Measurements from ENCODE around the gene TNS3. TPM values are rescaled to one million over a fixed set of nuclear protein-coding genes. Genes with fewer than 3 reads are reported as not detected.

TNS3 gene
- total RNA-seq, 8 experiments from 2014 or later: 2.6 to 49.9 (median 8.7) TPM

DNA sequence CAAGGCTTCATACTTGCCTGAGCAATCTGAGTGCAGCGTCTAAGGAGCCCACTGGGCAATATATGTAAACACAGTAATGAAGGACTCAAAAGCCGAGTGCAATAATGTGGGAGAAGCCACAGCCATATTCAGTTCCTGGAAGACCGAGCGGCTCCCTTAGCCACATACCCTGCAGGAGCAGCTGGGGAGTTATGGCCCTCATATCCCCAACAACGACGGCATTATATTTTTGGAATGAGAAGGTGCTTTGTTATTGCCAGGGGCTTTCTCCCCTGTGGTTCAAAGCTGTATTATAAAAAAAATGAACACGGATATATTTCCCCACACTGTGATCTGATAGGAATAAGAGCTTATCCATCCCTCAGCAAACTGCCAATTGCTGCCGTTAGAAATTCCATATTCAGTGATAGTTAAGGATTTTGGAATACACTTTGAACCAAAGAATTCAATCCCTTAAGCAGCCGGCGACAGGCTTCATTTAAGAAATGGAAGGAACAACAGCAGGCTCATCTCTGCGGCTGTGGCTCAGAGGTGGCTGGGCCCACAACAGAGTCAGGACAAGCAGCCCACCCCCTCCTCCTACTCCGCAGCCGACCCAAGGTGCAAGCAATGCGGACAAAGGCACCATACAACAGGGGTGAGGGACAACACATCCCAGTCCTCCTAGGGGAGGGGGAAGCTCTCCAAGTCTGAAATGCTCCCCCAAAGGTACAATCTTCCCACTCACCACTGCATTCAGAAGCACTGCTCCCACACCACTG lies 77.2 kb downstream of the TNS3 start:
- WGBS, 10 experiments: 40 to 100% (median 87%) methylated on average over 1 to 7 of the region's 14 CpGs; no CpG with 5 or more reads in 1 of the 10 experiments
- ATAC-seq (replicated peaks in 6 of 8): no peak
- Histone ChIP-seq H3K4me1 (replicated peaks in 1 of 2) (peaks cover 40 to 49% of the 10 kb centered on the region in 2 donors), H3K27ac (no peak overlapping the region), H3K4me3 (no peak overlapping the region)
- in situ Hi-C loops (cut with MboI; ENCODE audit: low pct_unique_long_range_greater_than_20kb in 2 of 9, low sequenced_read_pairs in 9 of 9, unreplicated experiment in 9 of 9): no loop called here

DNA sequence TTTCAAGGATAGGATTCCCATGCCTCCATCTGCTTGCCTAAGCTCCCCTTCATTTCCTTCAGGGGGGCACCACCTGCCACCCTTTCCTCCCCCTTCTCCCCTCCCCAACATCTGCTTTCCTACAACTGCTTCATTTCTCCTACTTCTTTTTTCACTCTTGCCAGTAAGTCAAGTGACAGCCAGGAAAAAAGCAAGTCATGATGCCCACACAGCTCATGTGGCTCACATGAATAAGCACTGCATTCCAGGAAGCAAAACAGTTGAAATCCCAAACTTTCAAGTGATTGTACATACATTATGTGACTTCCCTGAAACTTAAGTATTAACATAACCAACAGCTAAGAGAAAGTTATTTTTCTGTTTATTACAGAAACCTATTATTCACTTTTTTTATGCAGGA lies 78.6 kb downstream of the TNS3 start:
- in situ Hi-C loops (cut with MboI; ENCODE audit: low pct_unique_long_range_greater_than_20kb in 2 of 9, low sequenced_read_pairs in 9 of 9, unreplicated experiment in 9 of 9): no loop called here
- Histone ChIP-seq H3K4me1 (replicated peaks in 1 of 2) (peaks cover 38 to 45% of the 10 kb centered on the region in 2 donors), H3K27ac (no peak overlapping the region), H3K4me3 (no peak overlapping the region)
- peak in 4 of 8 experiments; percentile 17 to 95 (median 81) for ATAC-seq (replicated peaks in 6 of 8)

DNA sequence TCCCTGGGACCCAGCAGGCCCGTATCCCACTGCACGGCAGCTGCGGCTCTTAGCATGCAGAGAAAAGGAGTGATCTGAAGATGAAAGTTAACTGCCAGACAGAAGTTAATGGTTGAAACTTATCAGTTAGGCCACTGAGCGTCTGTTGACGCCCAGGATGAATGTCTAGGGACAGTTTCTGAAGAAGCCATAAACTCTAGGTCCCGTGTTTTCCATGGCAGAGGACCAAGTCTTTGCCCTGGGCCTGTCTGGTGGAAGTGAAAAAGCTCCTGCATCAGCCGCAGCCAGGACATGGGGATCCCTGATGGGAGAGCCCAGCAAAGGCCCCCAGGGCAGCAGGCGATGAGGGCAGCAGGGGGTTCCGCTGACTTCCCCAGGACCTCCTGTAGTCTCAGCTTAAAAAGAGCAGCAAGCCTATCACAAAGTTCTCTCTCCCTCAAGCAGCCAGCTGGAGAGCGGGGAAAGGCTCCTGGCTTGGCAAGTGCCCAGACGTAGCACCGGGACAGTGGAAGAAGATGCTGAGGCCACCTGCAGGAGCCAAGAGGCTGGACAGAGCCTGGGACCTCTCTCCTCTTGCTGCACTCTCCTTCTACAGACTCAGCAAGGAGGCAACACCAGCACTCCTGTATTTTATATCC lies 79.6 kb downstream of the TNS3 start:
- ATAC-seq (replicated peaks in 6 of 8): no peak

DNA sequence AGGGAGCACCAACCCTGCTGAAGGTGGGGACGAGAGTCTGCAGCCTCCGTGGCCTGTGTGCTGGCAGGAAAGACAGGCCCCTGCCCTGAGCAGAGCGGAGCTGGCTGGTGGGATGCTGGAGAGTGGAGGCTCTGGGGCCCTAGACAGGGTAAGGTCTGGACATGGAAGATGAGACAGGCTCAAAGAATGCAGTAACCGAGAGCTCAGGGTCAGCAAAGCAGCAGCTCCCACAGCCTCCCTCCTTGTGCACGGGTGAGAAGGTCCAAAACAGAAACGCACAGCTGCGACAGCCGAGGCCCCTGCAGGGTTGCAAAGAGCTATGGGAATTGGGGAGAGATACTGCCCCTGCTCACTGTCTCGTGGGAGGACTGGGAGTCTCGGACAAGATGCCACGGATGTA lies 80.5 kb downstream of the TNS3 start:
- no peak overlapping the region for H3K4me3 ChIP-seq
- ATAC-seq (replicated peaks in 6 of 8): peak in 5 of 8 experiments; percentile 37 to 71 (median 51)
- no peak overlapping the region for H3K27ac ChIP-seq
- WGBS, 10 experiments: 67 to 100% (median 83%) methylated on average over 1 to 7 of the region's 11 CpGs; no CpG with 5 or more reads in 2 of the 10 experiments
- in situ Hi-C loops (cut with MboI; ENCODE audit: low pct_unique_long_range_greater_than_20kb in 2 of 9, low sequenced_read_pairs in 9 of 9, unreplicated experiment in 9 of 9): no loop called here
- peaks cover 40 to 45% of the 10 kb centered on the region in 2 donors for H3K4me1 ChIP-seq (replicated peaks in 1 of 2)

More for the DNA sequence above, 79.6 kb downstream of the TNS3 start:
- no peak overlapping the region for H3K4me3 ChIP-seq
- in situ Hi-C loops (cut with MboI; ENCODE audit: low pct_unique_long_range_greater_than_20kb in 2 of 9, low sequenced_read_pairs in 9 of 9, unreplicated experiment in 9 of 9): no loop called here
- WGBS, 10 experiments: 80 to 100% (median 92%) methylated on average over 1 to 7 of the region's 12 CpGs; no CpG with 5 or more reads in 1 of the 10 experiments
- no peak overlapping the region for H3K27ac ChIP-seq
- H3K4me1 ChIP-seq (replicated peaks in 1 of 2): peaks cover 39 to 45% of the 10 kb centered on the region in 2 donors

DNA sequence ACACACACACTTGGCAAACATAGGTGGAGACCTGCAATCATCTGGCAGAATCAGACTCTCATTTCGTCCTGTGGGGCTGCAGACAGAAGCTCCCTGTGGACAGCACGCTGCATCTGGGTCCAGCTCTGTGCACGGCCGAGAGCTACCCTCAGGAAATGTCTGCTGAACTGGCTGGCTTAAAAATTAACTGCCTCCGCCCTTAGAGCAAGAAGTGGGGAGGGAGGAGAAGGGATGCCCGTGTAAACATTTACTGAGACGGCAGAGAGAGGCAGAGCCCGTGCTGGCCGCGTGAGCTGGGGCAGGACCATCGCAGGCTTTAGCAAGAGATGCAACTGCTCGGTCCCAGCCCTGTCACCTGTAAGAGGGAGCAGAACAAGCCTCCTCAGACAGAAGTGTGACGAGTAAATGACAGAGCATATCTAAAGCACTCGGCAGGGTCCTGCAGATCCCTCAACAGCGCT lies 81.8 kb downstream of the TNS3 start:
- in situ Hi-C loops (cut with MboI; ENCODE audit: low pct_unique_long_range_greater_than_20kb in 2 of 9, low sequenced_read_pairs in 9 of 9, unreplicated experiment in 9 of 9): no loop called here

DNA sequence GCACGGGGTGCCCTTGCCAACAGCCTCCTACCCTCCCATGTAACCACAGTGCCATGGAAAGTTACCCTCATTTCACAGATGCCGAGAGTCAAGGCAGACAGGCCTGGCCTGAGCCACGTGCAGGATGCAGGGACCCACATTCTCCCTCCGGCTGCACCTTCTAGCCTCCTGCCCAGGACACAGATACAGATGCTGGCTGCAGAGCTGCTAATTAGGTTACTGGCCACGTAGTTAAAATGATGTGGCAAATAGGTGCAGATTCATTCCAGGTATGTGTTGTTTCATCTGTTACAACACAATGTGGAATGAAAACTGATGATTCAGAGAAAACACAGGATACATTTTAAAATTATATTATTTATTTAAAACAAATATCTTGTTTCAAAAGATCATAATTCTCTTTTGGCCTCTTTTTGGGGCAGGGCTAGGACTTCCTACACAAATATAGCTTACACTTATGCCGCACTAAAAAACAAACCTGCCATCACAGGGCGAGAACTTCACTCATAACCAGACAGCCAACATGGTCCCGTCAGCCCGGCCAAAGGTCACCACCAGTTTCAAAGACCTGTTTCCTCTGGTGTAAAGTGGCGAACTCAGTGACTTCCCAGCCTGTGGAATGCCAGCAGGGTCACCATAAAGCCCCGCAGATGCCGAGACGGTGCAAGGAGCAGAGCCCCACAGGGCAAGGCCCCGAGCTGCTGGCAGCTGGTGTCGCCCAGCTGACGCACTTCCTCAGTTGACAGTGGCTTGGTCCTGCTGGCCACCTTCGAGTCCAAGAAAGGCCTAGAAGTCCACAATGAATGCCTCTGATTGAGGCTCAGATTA lies 83.5 kb downstream of the TNS3 start:
- in situ Hi-C loops (cut with MboI; ENCODE audit: low pct_unique_long_range_greater_than_20kb in 2 of 9, low sequenced_read_pairs in 9 of 9, unreplicated experiment in 9 of 9): no loop called here
- H3K4me3 ChIP-seq: no peak overlapping the region
- H3K4me1 ChIP-seq (replicated peaks in 1 of 2): peaks cover 43 to 48% of the 10 kb centered on the region in 2 donors
- no peak for ATAC-seq (replicated peaks in 6 of 8)
- no peak overlapping the region for H3K27ac ChIP-seq
- 76 to 100% (median 95%) methylated on average over 1 to 14 of the region's 17 CpGs; no CpG with 5 or more reads in 2 of the 10 experiments for WGBS, 10 experiments

More for the DNA sequence above, 81.8 kb downstream of the TNS3 start:
- Histone ChIP-seq H3K4me1 (replicated peaks in 1 of 2) (peaks cover 41 to 45% of the 10 kb centered on the region in 2 donors), H3K27ac (no peak overlapping the region), H3K4me3 (no peak overlapping the region)
- 31 to 100% (median 63%) methylated on average over 1 to 8 of the region's 15 CpGs; no CpG with 5 or more reads in 3 of the 10 experiments for WGBS, 10 experiments
- ATAC-seq (replicated peaks in 6 of 8): peak in 1 of 8 experiments; percentile 23

DNA sequence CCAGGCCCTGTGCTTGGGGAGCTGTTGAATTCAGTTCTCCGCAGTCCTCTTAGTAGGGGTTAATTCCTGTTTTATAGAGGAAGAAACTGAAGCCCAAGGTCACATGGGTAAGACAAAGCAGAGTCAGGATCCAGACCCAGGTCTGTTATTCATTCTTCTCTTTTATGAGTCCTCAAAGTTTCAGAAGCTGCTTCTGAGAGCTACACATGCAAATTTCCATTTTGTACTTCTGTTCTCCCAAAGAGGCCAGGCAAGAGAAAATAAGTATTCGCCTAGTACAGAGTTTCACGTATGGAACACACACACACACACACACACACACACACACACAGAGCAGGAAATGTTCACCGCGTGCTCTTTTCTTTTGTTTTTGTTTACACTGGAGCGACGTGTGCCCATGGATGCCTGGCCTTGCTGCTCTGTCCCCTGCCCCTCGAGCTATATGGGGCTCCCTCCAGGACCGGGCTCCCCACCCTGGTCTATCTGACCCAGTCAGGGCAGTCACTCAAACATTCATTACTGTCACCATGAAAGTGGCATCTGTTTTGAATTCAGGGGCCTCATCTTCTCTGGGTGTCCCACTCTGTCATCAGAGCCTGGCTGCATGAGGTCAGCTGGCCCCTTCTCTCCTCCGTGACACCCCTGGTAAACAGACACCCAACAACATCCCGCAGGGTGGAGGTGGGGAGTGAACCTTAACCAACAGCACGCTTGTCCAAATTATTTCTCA lies 84.4 kb downstream of the TNS3 start:
- peak overlapping the region in 1 of 2 donors; percentile 2 for H3K27ac ChIP-seq

DNA sequence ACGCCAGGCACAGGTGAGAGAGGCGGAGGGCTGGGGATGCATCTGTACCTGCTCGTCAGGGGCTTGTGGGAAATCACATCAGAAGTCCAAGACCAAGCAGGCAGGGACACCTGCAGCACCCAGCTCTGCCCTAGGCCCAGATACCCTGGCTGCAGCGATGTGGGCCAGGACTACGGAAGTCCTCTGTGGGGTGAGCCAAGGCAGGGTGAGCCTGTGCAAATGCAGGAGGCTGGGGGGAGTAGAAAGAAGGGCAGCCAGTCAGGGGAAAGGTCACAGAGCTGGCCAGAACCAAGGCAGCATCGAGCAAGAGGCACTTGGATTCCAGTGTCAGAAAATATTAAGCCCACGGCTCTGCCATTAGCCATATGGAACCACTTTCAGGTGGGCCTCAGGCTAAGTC lies 85.2 kb downstream of the TNS3 start:
- in situ Hi-C loops (cut with MboI; ENCODE audit: low pct_unique_long_range_greater_than_20kb in 2 of 9, low sequenced_read_pairs in 9 of 9, unreplicated experiment in 9 of 9): no loop called here
- no peak overlapping the region for H3K4me3 ChIP-seq
- peak in 1 of 8 experiments; percentile 2 for ATAC-seq (replicated peaks in 6 of 8)
- H3K4me1 ChIP-seq (replicated peaks in 1 of 2): peaks cover 47 to 52% of the 10 kb centered on the region in 2 donors
- 20 to 100% (median 80%) methylated on average over 1 to 3 of the region's 7 CpGs; no CpG with 5 or more reads in 4 of the 10 experiments for WGBS, 10 experiments
- no peak overlapping the region for H3K27ac ChIP-seq

More for the DNA sequence above, 84.4 kb downstream of the TNS3 start:
- peaks cover 48% of the 10 kb centered on the region in 2 donors for H3K4me1 ChIP-seq (replicated peaks in 1 of 2)
- H3K4me3 ChIP-seq: no peak overlapping the region
- peak; percentile 5 to 45 (median 20) for ATAC-seq (replicated peaks in 6 of 8)
- in situ Hi-C loops (cut with MboI; ENCODE audit: low pct_unique_long_range_greater_than_20kb in 2 of 9, low sequenced_read_pairs in 9 of 9, unreplicated experiment in 9 of 9): no loop called here
- WGBS, 10 experiments: 17 to 100% (median 65%) methylated on average over 1 to 4 of the region's 12 CpGs; no CpG with 5 or more reads in 1 of the 10 experiments

DNA sequence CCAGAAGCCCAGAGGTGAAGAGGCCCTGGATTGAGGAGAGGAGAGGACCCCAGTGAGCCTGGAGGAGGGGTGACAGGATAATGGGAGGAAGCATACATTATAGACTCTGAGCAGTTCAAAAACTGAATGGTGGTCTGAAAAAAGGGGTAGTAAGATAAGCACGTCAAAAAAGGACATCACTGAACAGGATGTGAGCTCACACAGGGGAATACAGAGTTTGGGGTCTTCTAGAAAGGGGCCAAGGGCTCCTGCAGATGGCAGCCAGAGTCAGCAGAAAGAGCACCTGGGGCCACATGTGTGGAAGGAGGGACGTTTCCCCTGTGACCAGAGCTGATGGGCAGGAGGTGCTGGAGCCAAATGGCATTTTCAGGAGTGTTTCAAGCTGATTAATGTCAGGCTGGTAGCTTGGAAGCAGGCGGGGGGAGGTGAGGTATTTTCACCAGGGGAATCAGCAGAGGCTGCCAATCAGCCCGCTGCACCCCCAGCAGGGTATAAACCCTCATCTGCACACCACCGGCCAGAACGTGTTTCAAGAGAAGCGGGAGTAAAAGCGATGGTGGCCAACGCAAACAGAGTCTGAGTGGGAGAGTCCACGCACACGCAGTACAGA lies 85.8 kb downstream of the TNS3 start:
- Histone ChIP-seq H3K27ac (no peak overlapping the region), H3K4me1 (replicated peaks in 1 of 2) (peaks cover 42 to 52% of the 10 kb centered on the region in 2 donors), H3K4me3 (no peak overlapping the region)
- peak in 2 of 8 experiments; percentile 6 to 11 for ATAC-seq (replicated peaks in 6 of 8)
- 71 to 87% (median 81%) methylated on average over 1 to 9 of the region's 11 CpGs; no CpG with 5 or more reads in 4 of the 10 experiments for WGBS, 10 experiments
- in situ Hi-C loops (cut with MboI; ENCODE audit: low pct_unique_long_range_greater_than_20kb in 2 of 9, low sequenced_read_pairs in 9 of 9, unreplicated experiment in 9 of 9): no loop called here

DNA sequence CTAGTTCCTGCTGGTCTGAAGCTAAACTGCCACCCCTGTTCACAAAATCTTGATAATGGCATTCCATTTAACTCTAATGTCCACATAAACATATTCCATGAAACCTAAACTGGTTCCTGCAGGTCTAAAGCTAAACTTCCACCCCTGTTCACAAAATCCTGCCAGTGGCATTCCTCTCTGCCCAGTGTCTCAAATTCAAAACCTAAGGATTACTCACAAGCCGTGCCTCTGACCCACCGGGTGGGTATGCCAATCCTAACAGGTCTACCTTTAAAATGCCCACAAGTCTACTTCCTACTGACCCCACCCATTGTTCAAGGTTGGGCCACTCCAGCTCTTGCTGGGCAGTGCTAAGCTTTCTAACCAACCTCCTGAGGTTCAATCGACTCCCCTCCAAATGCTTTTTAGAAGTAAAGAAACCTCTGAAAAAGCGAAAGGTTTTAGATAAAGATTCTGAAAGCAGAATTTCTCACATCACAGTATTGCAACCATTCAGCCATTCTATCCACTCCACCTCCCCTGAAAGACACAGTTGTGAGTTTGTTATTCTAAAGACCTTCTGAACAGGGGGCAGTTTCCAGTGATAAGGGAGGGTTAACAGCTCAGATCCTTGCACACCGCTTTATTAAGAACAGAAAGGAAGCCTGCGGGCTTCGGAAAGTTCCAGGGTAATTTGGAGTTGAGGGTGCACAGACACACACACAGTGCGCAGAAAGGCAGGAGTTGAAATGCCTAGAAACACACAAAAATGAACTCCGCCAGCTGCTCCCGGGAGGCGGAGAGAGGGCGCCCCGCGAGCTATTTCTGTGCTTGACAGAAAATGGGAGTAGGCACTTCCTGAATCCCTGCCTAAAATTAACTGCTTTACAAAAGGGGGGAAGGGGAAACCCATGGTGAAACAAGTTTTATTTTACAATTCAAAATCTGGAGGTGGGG lies 87.7 kb downstream of the TNS3 start:
- peak in 7 of 8 experiments; percentile 41 to 90 (median 56) for ATAC-seq (replicated peaks in 6 of 8)
- Histone ChIP-seq H3K4me3 (no peak overlapping the region), H3K4me1 (replicated peaks in 1 of 2) (peaks cover 42 to 60% of the 10 kb centered on the region in 2 donors), H3K27ac (no peak overlapping the region)
- WGBS, 10 experiments: 6 to 100% (median 54%) methylated on average over 1 to 12 of the region's 14 CpGs; no CpG with 5 or more reads in 1 of the 10 experiments
- in situ Hi-C loops (cut with MboI; ENCODE audit: low pct_unique_long_range_greater_than_20kb in 2 of 9, low sequenced_read_pairs in 9 of 9, unreplicated experiment in 9 of 9): no loop called here

DNA sequence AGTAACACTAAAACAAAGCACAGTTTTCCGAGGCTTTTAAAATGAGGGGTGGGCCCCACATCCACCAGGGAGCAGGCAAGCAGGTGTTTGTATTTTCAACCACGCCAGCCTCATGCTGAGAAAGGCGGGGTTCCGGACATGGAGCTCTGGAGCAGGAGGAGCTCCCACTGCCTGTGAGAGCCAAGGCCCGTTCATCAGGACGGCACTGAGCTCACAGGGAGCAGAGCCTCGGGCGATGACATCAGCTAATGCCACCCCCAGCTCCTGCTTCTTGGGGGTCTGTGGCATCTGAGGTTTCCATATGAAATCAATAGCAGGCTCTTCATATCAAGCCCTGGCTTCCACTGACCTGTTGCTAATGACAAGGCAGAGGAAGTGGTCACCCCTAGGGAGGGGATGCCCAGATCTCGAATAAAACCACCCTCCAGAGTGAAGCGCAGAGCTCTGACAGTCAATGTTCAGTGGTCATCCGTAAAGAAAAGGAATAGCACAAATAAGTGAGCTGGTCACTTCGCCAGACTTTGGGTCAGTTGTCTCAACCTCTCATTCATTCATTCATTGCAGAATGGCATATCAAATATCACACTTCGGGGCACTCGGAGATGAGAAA lies 89.1 kb downstream of the TNS3 start:
- peak in 4 of 8 experiments; percentile 26 to 80 (median 56) for ATAC-seq (replicated peaks in 6 of 8)
- H3K4me3 ChIP-seq: no peak overlapping the region
- in situ Hi-C loops (cut with MboI; ENCODE audit: low pct_unique_long_range_greater_than_20kb in 2 of 9, low sequenced_read_pairs in 9 of 9, unreplicated experiment in 9 of 9): no loop called here
- peaks cover 38 to 59% of the 10 kb centered on the region in 2 donors for H3K4me1 ChIP-seq (replicated peaks in 1 of 2)
- no peak overlapping the region for H3K27ac ChIP-seq
- 79 to 100% (median 93%) methylated on average over 2 to 13 of the region's 14 CpGs for WGBS, 10 experiments
